Body of pancreas (tissue), 4 donors: Measurements from ENCODE around the gene GLRA1. TPM values are rescaled to one million over a fixed set of nuclear protein-coding genes. Genes with fewer than 3 reads are reported as not detected.

Experiments used
- ATAC-seq: fragments of 150-250 bp; one replicate; pipeline ENCODE4 v1.9.1; 2016
- DNase-seq, 4 donors: peaks; one replicate each; pipeline ENCODE4 v3.0.0-alpha.2; 2019
- H3K27ac ChIP-seq, 4 donors: fragments of 200-600 bp; sonication (generic); 1 replicate in 3 of 4; 2 replicates in 1 of 4; pipeline versions ENCODE4 v1.5.1 to v1.6.1; 2016 to 2019; ENCODE audit warnings: mild to moderate bottlenecking in 1 of 4, mixed read lengths in 1 of 4, moderate library complexity in 1 of 4
- H3K27me3 ChIP-seq, 2 donors: fragments of 200-600 bp; sonication (generic); one replicate each; pipeline ENCODE4 v1.6.0; 2016; ENCODE audit warnings: mild to moderate bottlenecking in 1 of 2
- H3K36me3 ChIP-seq, 2 donors: fragments of 200-600 bp; sonication (generic); replicated peaks in 1 of 2; 2 replicates each; pipeline ENCODE4 v1.5.1; 2016; ENCODE audit warnings: low read depth in 2 of 2; ENCODE audit not compliant: insufficient read depth in 1 of 2
- H3K4me1 ChIP-seq: fragments of 200-600 bp; sonication (generic); one replicate; pipeline ENCODE4 v1.6.0; 2016
- H3K4me3 ChIP-seq, 2 donors: fragments of 200-600 bp; sonication (generic); 1 replicate in 1 of 2; 2 replicates in 1 of 2; pipeline ENCODE4 v1.5.1; 2016 to 2019
- H3K9me3 ChIP-seq, 3 donors: fragments of 200-600 bp; sonication (generic); 1 replicate in 2 of 3; 2 replicates in 1 of 3; pipeline ENCODE4 v1.5.1; 2016
- CTCF ChIP-seq, 7 experiments: fragments of 450-650 bp in 4 of 7; fragments of 200-600 bp in 3 of 7; sonication (generic) in 3 of 7; IDR thresholded peaks; one replicate each; pipeline ENCODE4 v1.5.1; 2016 to 2019; ENCODE audit warnings: antibody characterized with exemption in 7 of 7
- POLR2A ChIP-seq, 3 donors: fragments of 450-650 bp; IDR thresholded peaks; one replicate each; pipeline ENCODE4 v1.6.1; 2016; ENCODE audit warnings: antibody characterized with exemption in 3 of 3, mild to moderate bottlenecking in 2 of 3
- WGBS, 2 donors: methylation state at CpG; one replicate each; pipeline ENCODE4 v1.1.5; 2017; 5-methylcytosine and 5-hydroxymethylcytosine counted together
- intact Hi-C: fragments of 100-400 bp; cut with DNase I; formaldehyde crosslinking; loops from one replicate; pipeline ENCODE4 v1.15.1; 2023
- total RNA-seq, 2 donors: library from RNA; depleted of rRNA; stranded (reverse); fragments of >200 nt; gene quantifications; one replicate each; pipeline ENCODE4 v1.1.0, GENCODE V29; 2016

The GLRA1 gene
- total RNA-seq, 2 donors from 2014 or later, result not detected

GRCh38 chr5:151961557-151961956 lies 36.9 kb upstream of the GLRA1 start:
- Histone ChIP-seq H3K9me3 (no peaks in the 10 kb centered on the region), H3K36me3 (no peaks in the 10 kb centered on the region), H3K27ac (no peak overlapping the region), H3K4me1 (no peaks in the 10 kb centered on the region), H3K27me3 (no peaks in the 10 kb centered on the region), H3K4me3 (no peak overlapping the region)
- intact Hi-C loops, result no loop called here
- 28 to 42% methylated on average over 2 of the region's 2 CpGs for WGBS, 2 donors
- DNase-seq, result no peak
- no peak for ATAC-seq
- TF ChIP-seq POLR2A (IDR thresholded peaks at IDR 0.05), result no peak
- TF ChIP-seq CTCF (IDR thresholded peaks at IDR 0.05), result no peak

DNA sequence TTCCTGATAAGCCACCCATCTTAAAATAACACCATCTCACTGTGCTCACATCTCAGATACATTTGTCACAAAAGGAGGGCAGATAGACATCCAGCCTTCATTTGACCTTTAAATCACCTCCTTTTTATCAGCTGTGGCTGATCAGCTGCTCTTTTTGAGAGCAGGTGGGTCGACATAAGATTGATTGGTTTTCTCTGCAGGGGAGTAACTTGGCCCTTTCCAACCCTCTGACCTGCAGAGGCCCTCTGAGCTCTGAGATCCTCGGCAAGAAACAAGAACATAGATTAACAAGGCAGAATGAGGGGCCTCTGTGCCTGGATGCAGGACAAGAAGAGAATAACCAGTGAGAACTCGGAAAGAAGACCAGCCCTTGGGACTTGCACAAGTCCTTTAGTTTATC lies 33.5 kb upstream of the GLRA1 start:
- no peak overlapping the region for H3K27ac ChIP-seq
- no peak for ATAC-seq
- no peaks in the 10 kb centered on the region for H3K27me3 ChIP-seq
- no peaks in the 10 kb centered on the region for H3K4me1 ChIP-seq
- no peaks in the 10 kb centered on the region for H3K36me3 ChIP-seq
- DNase-seq, result no peak
- no peaks in the 10 kb centered on the region for H3K9me3 ChIP-seq
- TF ChIP-seq CTCF (IDR thresholded peaks at IDR 0.05), result no peak
- TF ChIP-seq POLR2A (IDR thresholded peaks at IDR 0.05), result no peak
- 16 to 24% methylated on average over 3 of the region's 3 CpGs for WGBS, 2 donors
- no peak overlapping the region for H3K4me3 ChIP-seq
- intact Hi-C loops, result no loop called here

DNA sequence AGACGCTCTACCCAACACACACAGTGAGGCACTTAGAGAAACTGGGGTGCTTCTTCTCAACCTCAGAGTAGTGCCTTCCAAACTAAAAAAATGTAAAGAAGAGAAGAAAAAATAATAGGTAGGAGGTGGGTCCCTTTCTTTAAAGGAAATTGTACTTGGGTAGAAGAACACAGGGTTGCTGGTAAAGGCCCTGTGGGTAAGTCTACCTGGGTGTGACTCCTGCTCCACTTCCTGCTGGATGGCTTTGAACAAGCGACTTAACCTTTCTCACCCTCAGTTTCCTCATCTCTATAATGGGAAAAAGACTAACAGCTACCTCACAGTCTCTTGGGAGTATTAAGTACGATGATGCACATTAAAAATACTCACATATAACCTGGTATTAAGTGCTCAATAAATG lies 32.1 kb upstream of the GLRA1 start:
- no peaks in the 10 kb centered on the region for H3K9me3 ChIP-seq
- ATAC-seq (no peak), DNase-seq (no peak)
- no peak overlapping the region for H3K27ac ChIP-seq
- no peak overlapping the region for H3K4me3 ChIP-seq
- no peaks in the 10 kb centered on the region for H3K36me3 ChIP-seq
- H3K4me1 ChIP-seq, result no peaks in the 10 kb centered on the region
- WGBS, 2 donors, result 68 to 81% methylated on average over 3 of the region's 3 CpGs
- intact Hi-C loops, result no loop called here
- H3K27me3 ChIP-seq, result no peaks in the 10 kb centered on the region
- TF ChIP-seq CTCF (IDR thresholded peaks at IDR 0.05) (no peak), POLR2A (IDR thresholded peaks at IDR 0.05) (no peak)

- intact Hi-C loops, result no loop called here
- Histone ChIP-seq H3K9me3 (no peaks in the 10 kb centered on the region), H3K27me3 (no peaks in the 10 kb centered on the region), H3K4me1 (no peaks in the 10 kb centered on the region), H3K27ac (no peak overlapping the region), H3K4me3 (no peak overlapping the region), H3K36me3 (no peaks in the 10 kb centered on the region)
- WGBS, 2 donors, result 65 to 79% methylated on average over 4 of the region's 4 CpGs
- ATAC-seq (no peak), DNase-seq (no peak)
- TF ChIP-seq CTCF (IDR thresholded peaks at IDR 0.05) (no peak), POLR2A (IDR thresholded peaks at IDR 0.05) (no peak)
Observed at GRCh38 chr5:151954255-151954654, 29.6 kb upstream of the GLRA1 start.

GRCh38 chr5:151953833-151954232 lies 29.2 kb upstream of the GLRA1 start:
- no peak for ATAC-seq
- WGBS, 2 donors, result 78 to 96% methylated on average over 1 of the region's 1 CpG

More at GRCh38 chr5:151953833-151954232, 29.2 kb upstream of the GLRA1 start:
- Histone ChIP-seq H3K4me1 (no peaks in the 10 kb centered on the region), H3K36me3 (no peaks in the 10 kb centered on the region), H3K27me3 (no peaks in the 10 kb centered on the region), H3K4me3 (no peak overlapping the region), H3K9me3 (no peaks in the 10 kb centered on the region), H3K27ac (no peak overlapping the region)
- intact Hi-C loops, result no loop called here
- TF ChIP-seq POLR2A (IDR thresholded peaks at IDR 0.05) (no peak), CTCF (IDR thresholded peaks at IDR 0.05) (no peak)
- no peak for DNase-seq
